K562 (cell line): Measurements from ENCODE around the gene PAK1IP1. TPM values are rescaled to one million over a fixed set of nuclear protein-coding genes. Genes with fewer than 3 reads are reported as not detected.

ENCODE experiments used
- BCOR ChIP-seq: fragments of 450-650 bp; IDR thresholded peaks from 2 replicates; pipeline ENCODE4 v1.6.1; 2016
- CHD4 ChIP-seq: fragments of 200-600 bp; sonication (generic); IDR thresholded peaks from 3 replicates; pipeline ENCODE4 v1.6.1; 2012; ENCODE audit warnings: low read depth, mild to moderate bottlenecking, mixed read lengths, low read length, inconsistent platforms; ENCODE audit not compliant: insufficient read depth, insufficient replicate concordance, poor library complexity, severe bottlenecking
- FOXK2 ChIP-seq, 2 experiments: fragments of 450-650 bp; IDR thresholded peaks in 1 of 2; conservative IDR thresholded peaks in 1 of 2; 2 replicates each; pipeline ENCODE4 v1.6.1; 2016; ENCODE audit warnings: low read depth in 2 of 2, mild to moderate bottlenecking in 1 of 2
- HDGF ChIP-seq: fragments of 450-650 bp; IDR thresholded peaks from 2 replicates; pipeline ENCODE4 v1.6.1; 2016
- HMG20B ChIP-seq: fragments of 250-450 bp; sonication (Bioruptor Pico); IDR thresholded peaks from 2 replicates; pipeline ENCODE4 v1.5.0; 2021; ENCODE audit warnings: mild to moderate bottlenecking
- NFE2L1 ChIP-seq: fragments of 450-650 bp; IDR thresholded peaks from 2 replicates; pipeline ENCODE4 v1.6.1; 2016; ENCODE audit warnings: missing genetic modification characterization, low read depth, mild to moderate bottlenecking, missing compliant biosample characterization, moderate library complexity, borderline replicate concordance
- RBFOX2 ChIP-seq: fragments of 200-400 bp; formaldehyde crosslinking; IDR thresholded peaks from 2 replicates; pipeline ENCODE4 v1.6.1; 2017; ENCODE audit warnings: low read depth, mild to moderate bottlenecking, low read length, moderate library complexity
- SREBF1 ChIP-seq: fragments of 150-350 bp; IDR thresholded peaks from 2 replicates; pipeline ENCODE4 v1.6.1; 2014; ENCODE audit warnings: antibody characterized with exemption, low read depth, low read length, borderline replicate concordance
- TAF15 ChIP-seq: fragments of 200-400 bp; formaldehyde crosslinking; IDR thresholded peaks from 2 replicates; pipeline ENCODE4 v1.6.1; 2017; ENCODE audit warnings: mild to moderate bottlenecking, low read depth, low read length, moderate library complexity
- ZBED1 ChIP-seq: IDR thresholded peaks from 2 replicates; pipeline ENCODE4 v1.6.1; 2014
- ZFP1 ChIP-seq: fragments of 450-650 bp; formaldehyde crosslinking; IDR thresholded peaks from 2 replicates; pipeline ENCODE4 v1.4.0; 2020; ENCODE audit warnings: mild to moderate bottlenecking, mixed read lengths
- ZNF121 ChIP-seq: sonication (generic); formaldehyde crosslinking; conservative IDR thresholded peaks from 2 replicates; pipeline ENCODE4 v1.8.0; 2022; ENCODE audit warnings: missing genetic modification reagents
- ZNF695 ChIP-seq: fragments of 450-650 bp; formaldehyde crosslinking; IDR thresholded peaks from 2 replicates; pipeline ENCODE4 v1.4.0; 2020; ENCODE audit warnings: mild to moderate bottlenecking, moderate library complexity
- ZNF766 ChIP-seq: fragments of 200-800 bp; sonication (Bioruptor generic); conservative IDR thresholded peaks from 2 replicates; pipeline ENCODE4 v1.6.1; 2016; ENCODE audit warnings: missing genetic modification characterization, missing compliant biosample characterization
- polyA plus RNA-seq, 8 experiments: library from polyadenylated mRNA; depleted of rRNA in 4 of 8; stranded (reverse) in 5 of 8; unstranded in 3 of 8; fragments of >200 nt; fragmentation: Nextera tagmentation in 2 of 8; fragmentation: Illumina TruSeq in 1 of 8; extraction: Ambion mirVana in 2 of 8; extraction: Trizol in 1 of 8; gene quantifications; 2 replicates each; pipeline versions ENCODE4 v1.2.1 to v1.2.3, GENCODE V29; 2011 to 2014; ENCODE audit warnings: inconsistent platforms in 1 of 8, missing spikeins in 1 of 8
- total RNA-seq, 7 experiments: library from RNA; depleted of rRNA in 6 of 7; stranded (reverse); fragments of >200 nt in 6 of 7; fragmentation: Illumina TruSeq in 2 of 7; extraction: Trizol in 2 of 7; gene quantifications; 2 replicates each; pipeline versions ENCODE4 v1.2.1 to v1.2.3, GENCODE V29; 2011 to 2021; ENCODE audit warnings: low replicate concordance in 1 of 7
- TF ChIP-seq, protein P1 (sequence below): fragments of 250-450 bp; sonication (Bioruptor Pico); IDR thresholded peaks from 2 replicates; pipeline ENCODE4 v1.4.0; 2020; ENCODE audit warnings: mild to moderate bottlenecking, moderate library complexity
- TF ChIP-seq, protein P2 (sequence below): fragments of 450-650 bp; IDR thresholded peaks from 2 replicates; pipeline ENCODE4 v1.6.1; 2016; ENCODE audit warnings: missing biosample characterization, missing genetic modification characterization
- TF ChIP-seq, protein P3 (sequence below), 2 experiments: fragments of 450-650 bp; IDR thresholded peaks; 2 replicates each; pipeline ENCODE4 v1.6.1; 2018; ENCODE audit warnings: mild to moderate bottlenecking in 2 of 2, low read depth in 1 of 2; ENCODE audit not compliant: partially characterized antibody in 2 of 2

The PAK1IP1 gene
- total and polyA plus RNA-seq, 9 of the 15 experiments (the other 6 are each of a cell fraction or from before 2014, with no cell fraction given) = 50.0 to 200 (median 87.0) TPM

DNA sequence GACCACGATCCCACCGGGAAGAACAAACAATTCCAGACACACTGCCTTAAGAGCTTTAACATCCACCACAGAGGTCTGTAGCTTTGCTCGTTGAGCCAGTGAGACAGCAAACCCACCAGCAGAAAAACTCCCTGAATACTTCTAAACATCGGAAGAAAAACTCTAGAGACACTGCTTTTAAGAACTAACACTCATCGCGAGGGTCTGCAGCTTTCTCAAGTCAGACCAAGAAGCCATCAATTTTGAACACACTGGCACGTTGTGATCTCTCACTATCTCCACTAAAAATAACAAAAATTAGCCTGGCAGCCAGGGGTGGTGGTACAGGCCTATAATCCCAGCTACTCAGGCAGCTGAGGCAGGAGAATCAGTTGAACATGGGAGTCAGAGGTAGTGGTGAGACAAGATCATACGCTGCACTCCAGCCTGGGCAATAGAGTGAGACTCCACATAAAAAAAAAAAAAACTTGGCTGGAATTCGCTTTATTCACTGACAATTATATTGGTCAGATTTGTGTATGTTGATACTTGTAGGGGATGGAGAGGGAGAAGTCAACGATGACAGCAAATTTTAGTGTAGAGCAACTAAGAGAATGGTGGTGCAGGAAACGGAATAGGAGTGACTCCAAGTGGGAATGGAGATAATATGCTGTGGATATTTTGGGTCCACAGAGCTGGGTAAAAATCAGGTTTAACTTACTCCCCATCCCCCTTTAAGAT, 27.2 kb downstream of the PAK1IP1 start (continued):
- TF ChIP-seq, protein P1, sequence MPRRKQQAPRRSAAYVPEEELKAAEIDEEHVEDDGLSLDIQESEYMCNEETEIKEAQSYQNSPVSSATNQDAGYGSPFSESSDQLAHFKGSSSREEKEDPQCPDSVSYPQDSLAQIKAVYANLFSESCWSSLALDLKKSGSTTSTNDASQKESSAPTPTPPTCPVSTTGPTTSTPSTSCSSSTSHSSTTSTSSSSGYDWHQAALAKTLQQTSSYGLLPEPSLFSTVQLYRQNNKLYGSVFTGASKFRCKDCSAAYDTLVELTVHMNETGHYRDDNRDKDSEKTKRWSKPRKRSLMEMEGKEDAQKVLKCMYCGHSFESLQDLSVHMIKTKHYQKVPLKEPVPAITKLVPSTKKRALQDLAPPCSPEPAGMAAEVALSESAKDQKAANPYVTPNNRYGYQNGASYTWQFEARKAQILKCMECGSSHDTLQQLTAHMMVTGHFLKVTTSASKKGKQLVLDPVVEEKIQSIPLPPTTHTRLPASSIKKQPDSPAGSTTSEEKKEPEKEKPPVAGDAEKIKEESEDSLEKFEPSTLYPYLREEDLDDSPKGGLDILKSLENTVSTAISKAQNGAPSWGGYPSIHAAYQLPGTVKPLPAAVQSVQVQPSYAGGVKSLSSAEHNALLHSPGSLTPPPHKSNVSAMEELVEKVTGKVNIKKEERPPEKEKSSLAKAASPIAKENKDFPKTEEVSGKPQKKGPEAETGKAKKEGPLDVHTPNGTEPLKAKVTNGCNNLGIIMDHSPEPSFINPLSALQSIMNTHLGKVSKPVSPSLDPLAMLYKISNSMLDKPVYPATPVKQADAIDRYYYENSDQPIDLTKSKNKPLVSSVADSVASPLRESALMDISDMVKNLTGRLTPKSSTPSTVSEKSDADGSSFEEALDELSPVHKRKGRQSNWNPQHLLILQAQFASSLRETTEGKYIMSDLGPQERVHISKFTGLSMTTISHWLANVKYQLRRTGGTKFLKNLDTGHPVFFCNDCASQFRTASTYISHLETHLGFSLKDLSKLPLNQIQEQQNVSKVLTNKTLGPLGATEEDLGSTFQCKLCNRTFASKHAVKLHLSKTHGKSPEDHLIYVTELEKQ = no peak
- 0 out of 2 replicates have a peak, but pooled peaks have one; percentile 2 for TF ChIP-seq NFE2L1 (tag)
- TF ChIP-seq HMG20B (CRISPR knock-in tag) = no peak
- TF ChIP-seq, protein P2, sequence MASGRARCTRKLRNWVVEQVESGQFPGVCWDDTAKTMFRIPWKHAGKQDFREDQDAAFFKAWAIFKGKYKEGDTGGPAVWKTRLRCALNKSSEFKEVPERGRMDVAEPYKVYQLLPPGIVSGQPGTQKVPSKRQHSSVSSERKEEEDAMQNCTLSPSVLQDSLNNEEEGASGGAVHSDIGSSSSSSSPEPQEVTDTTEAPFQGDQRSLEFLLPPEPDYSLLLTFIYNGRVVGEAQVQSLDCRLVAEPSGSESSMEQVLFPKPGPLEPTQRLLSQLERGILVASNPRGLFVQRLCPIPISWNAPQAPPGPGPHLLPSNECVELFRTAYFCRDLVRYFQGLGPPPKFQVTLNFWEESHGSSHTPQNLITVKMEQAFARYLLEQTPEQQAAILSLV = no peak
- 0 out of 4 replicates have a peak, but pooled peaks of 1 of the 2 experiments have one; percentile 10 for TF ChIP-seq FOXK2 (conservative IDR thresholded peaks at IDR 0.05 in 1 of 2, IDR thresholded peaks at IDR 0.05 in 1 of 2; ENCODE audit: low read depth in 2 of 2)
- peak; percentile 56; the same call in 1 of the 2 replicates for TF ChIP-seq BCOR
- no peak for TF ChIP-seq RBFOX2
- peak; percentile 59 for TF ChIP-seq CHD4
- no peak for TF ChIP-seq SREBF1
- no peak for TF ChIP-seq TAF15
- TF ChIP-seq ZNF695 (CRISPR knock-in tag) = no peak
- TF ChIP-seq ZNF766 = 0 out of 2 replicates have a peak, but pooled peaks have one; percentile 4
- TF ChIP-seq, protein P3, sequence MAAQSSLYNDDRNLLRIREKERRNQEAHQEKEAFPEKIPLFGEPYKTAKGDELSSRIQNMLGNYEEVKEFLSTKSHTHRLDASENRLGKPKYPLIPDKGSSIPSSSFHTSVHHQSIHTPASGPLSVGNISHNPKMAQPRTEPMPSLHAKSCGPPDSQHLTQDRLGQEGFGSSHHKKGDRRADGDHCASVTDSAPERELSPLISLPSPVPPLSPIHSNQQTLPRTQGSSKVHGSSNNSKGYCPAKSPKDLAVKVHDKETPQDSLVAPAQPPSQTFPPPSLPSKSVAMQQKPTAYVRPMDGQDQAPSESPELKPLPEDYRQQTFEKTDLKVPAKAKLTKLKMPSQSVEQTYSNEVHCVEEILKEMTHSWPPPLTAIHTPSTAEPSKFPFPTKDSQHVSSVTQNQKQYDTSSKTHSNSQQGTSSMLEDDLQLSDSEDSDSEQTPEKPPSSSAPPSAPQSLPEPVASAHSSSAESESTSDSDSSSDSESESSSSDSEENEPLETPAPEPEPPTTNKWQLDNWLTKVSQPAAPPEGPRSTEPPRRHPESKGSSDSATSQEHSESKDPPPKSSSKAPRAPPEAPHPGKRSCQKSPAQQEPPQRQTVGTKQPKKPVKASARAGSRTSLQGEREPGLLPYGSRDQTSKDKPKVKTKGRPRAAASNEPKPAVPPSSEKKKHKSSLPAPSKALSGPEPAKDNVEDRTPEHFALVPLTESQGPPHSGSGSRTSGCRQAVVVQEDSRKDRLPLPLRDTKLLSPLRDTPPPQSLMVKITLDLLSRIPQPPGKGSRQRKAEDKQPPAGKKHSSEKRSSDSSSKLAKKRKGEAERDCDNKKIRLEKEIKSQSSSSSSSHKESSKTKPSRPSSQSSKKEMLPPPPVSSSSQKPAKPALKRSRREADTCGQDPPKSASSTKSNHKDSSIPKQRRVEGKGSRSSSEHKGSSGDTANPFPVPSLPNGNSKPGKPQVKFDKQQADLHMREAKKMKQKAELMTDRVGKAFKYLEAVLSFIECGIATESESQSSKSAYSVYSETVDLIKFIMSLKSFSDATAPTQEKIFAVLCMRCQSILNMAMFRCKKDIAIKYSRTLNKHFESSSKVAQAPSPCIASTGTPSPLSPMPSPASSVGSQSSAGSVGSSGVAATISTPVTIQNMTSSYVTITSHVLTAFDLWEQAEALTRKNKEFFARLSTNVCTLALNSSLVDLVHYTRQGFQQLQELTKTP (IDR thresholded peaks at IDR 0.05; ENCODE audit: low read depth in 1 of 2, partially characterized antibody in 2 of 2) = peak in 1 of 2 experiments; percentile 24
- TF ChIP-seq ZFP1 (CRISPR knock-in tag) = no peak
- no peak for TF ChIP-seq ZBED1
- TF ChIP-seq HDGF = 0 out of 2 replicates have a peak, but pooled peaks have one; percentile 33
- TF ChIP-seq ZNF121 = peak; percentile 65
